Heart left ventricle (tissue), 13 donors: ENCODE data around the gene C5orf47.

Source experiments
- CTCF ChIP-seq, 12 donors: fragments of 200-600 bp; sonication (generic) in 4 of 12; IDR thresholded peaks; one replicate each; pipeline versions ENCODE4 v1.5.0 to v1.8.0; 2018 to 2022; ENCODE audit warnings: antibody characterized with exemption in 12 of 12, mild to moderate bottlenecking in 5 of 12
- POLR2A ChIP-seq, 2 donors: fragments of 450-650 bp; IDR thresholded peaks; one replicate each; pipeline ENCODE4 v1.6.1; 2017; ENCODE audit warnings: antibody characterized with exemption in 2 of 2, mild to moderate bottlenecking in 2 of 2, moderate library complexity in 2 of 2
- donor health status: ischemic (EF 13 %, LVEDD 7.1; RV severe dilation, severe dysfunction).
- donor health status: DM: no; HTN: yes; CAD: no.
- donor health status: DM: no; HTN: no; CAD: no.
- donor health status: ischemic (EF 25% LVEDD 6.9; RV normal size, moderate dysfunction).
- donor health status: ischemic (EF 25% LVEDD 5.7; RV mildly dilated, moderate dysfunction).
- donor health status: ischemic (EF 35%, LVEDD 5.7; RV mildly dilated, moderate dysfunction).
- donor health status: nonischemic (EF 11% LVEDD 7.7; RV severe dilation, severe dysfunction).
- donor health status: DM: yes; HTN: yes; CAD: no.
- donor health status: PGD.
- donor health status: ischemic (EF 29% LVEDD 5.4; RV normal size, mild dysfunction).
- donor health status: nonischemic (EF 23%, LVEDD 6.1; RV moderate dilation, normal function).

GRCh38 chr5:174010365-174010764 is 21.4 kb downstream of the C5orf47 start:
- TF ChIP-seq CTCF (IDR thresholded peaks at IDR 0.05): no peak
- no peak for TF ChIP-seq POLR2A (IDR thresholded peaks at IDR 0.05)
